Measurements from ENCODE around the gene CLOCK.

The CLOCK gene

DNA sequence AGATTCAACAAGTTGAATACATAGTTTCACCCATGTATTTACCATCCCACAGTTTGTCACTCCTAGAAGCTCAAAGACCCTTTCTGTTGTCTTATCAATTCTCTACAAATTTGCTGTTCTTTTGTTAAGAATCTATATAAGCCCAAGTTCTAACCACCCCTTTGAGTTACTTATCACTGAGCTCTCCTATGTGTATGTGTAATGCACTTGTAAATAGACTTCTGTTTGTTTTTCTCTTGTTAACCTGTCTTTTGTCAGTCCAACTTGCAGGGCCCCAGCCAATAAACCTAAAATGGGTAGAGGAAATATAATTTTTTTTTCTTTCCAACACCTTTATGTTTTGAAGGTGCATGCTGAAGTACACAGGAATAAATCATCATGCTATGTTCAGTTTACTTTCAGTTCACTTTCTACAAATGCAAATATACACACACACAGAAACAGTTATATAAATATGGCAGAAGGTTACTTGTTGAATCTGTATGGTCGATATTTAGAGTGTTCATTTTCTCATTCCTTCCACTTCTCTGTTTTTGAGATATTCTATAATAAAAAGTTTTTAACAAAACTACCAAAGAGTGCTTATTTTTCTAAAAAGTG lies 22.3 kb upstream of the CLOCK start:
- Histone ChIP-seq H3K9ac (ENCODE audit: low read depth, low read length, poor library complexity) (no peak overlapping the region), H4K91ac (ENCODE audit: low read depth, low read length, poor library complexity) (no peak overlapping the region), H3K18ac (ENCODE audit: low read length) (no peak overlapping the region), H3K4ac (ENCODE audit: low read length) (no peak overlapping the region), H3K4me1 (ENCODE audit: control insufficient read depth in 2 of 2, insufficient read depth in 1 of 2, low read depth in 1 of 2, low read length in 2 of 2) (no peaks in the 10 kb centered on the region), H2BK12ac (ENCODE audit: low read length) (no peak overlapping the region), H3K27ac (replicated peaks; ENCODE audit: low read length) (no peak overlapping the region), H2AFZ (ENCODE audit: low read length) (no peak overlapping the region), H3K4me2 (ENCODE audit: insufficient read depth, low read length, poor library complexity, severe bottlenecking) (no peak overlapping the region), H3K14ac (ENCODE audit: low read length) (no peak overlapping the region), H3K79me1 (ENCODE audit: low read depth, low read length) (no peaks in the 10 kb centered on the region), H3K36me3 (replicated peaks in 1 of 2; ENCODE audit: control insufficient read depth in 2 of 2, insufficient read depth in 2 of 2, low read length in 2 of 2) (peaks cover 0 to 12% of the 10 kb centered on the region in 2 donors), H3K4me3 (ENCODE audit: low read length in 2 of 2) (no peak overlapping the region), H2BK15ac (ENCODE audit: low read length) (no peak overlapping the region), H2BK120ac (ENCODE audit: low read depth, low read length) (no peak overlapping the region), H2BK5ac (ENCODE audit: low read length) (no peak overlapping the region), H3K23ac (ENCODE audit: low read depth, low read length, poor library complexity) (no peak overlapping the region), H2AK5ac (ENCODE audit: low read depth, low read length) (no peak overlapping the region), H3K9me3 (replicated peaks in 1 of 2; ENCODE audit: control insufficient read depth in 2 of 2, insufficient read depth in 1 of 2, low read depth in 1 of 2, low read length in 2 of 2) (peaks cover 0 to 8% of the 10 kb centered on the region in 2 donors), H3K27me3 (ENCODE audit: control insufficient read depth in 3 of 3, insufficient read depth in 3 of 3, low read depth in 1 of 3, low read length in 3 of 3) (no peaks in the 10 kb centered on the region), H4K8ac (ENCODE audit: low read depth, low read length) (no peak overlapping the region)
- DNase-seq (ENCODE audit: low spot score), result no peak
- no CpG with 5 or more reads among the region's 1 CpG for WGBS, 2 donors (ENCODE audit: extremely low coverage in 2 of 2, insufficient read length in 2 of 2, insufficient replicate concordance in 1 of 2)

DNA sequence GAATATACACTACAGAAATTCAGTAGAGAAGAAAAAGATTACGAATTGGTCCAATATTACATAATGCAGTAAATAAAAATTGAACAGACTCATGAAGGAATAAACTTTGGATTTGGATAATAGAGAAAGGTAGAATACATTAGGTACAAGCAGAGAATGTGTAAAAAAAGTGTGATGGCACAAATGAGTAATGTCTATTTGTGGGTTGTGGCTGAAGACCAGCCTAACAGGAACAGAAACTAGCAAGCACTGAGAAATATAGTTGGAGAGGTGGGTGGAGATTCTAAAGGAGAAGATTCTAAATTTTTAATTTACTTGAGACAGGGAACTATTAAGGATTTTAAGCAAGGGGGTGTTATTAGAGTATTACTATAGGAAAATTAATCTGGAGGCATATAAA lies 15.2 kb upstream of the CLOCK start:
- no peak overlapping the region for H3K14ac ChIP-seq (ENCODE audit: low read length)
- H3K36me3 ChIP-seq (replicated peaks in 1 of 2; ENCODE audit: control insufficient read depth in 2 of 2, insufficient read depth in 2 of 2, low read length in 2 of 2), result peaks cover 0 to 1% of the 10 kb centered on the region in 2 donors
- no peaks in the 10 kb centered on the region for H3K79me1 ChIP-seq (ENCODE audit: low read depth, low read length)
- no peak overlapping the region for H4K91ac ChIP-seq (ENCODE audit: low read depth, low read length, poor library complexity)
- no peak overlapping the region for H2BK5ac ChIP-seq (ENCODE audit: low read length)
- H2BK12ac ChIP-seq (ENCODE audit: low read length), result no peak overlapping the region
- no peak overlapping the region for H3K4me3 ChIP-seq (ENCODE audit: low read length in 2 of 2)
- H3K4ac ChIP-seq (ENCODE audit: low read length), result no peak overlapping the region
- H2BK15ac ChIP-seq (ENCODE audit: low read length), result no peak overlapping the region
- H2AK5ac ChIP-seq (ENCODE audit: low read depth, low read length), result no peak overlapping the region
- H3K27ac ChIP-seq (replicated peaks; ENCODE audit: low read length), result no peak overlapping the region
- H3K27me3 ChIP-seq (ENCODE audit: control insufficient read depth in 3 of 3, insufficient read depth in 3 of 3, low read depth in 1 of 3, low read length in 3 of 3), result no peaks in the 10 kb centered on the region
- no peak overlapping the region for H2AFZ ChIP-seq (ENCODE audit: low read length)
- no peak overlapping the region for H3K18ac ChIP-seq (ENCODE audit: low read length)
- H3K4me2 ChIP-seq (ENCODE audit: insufficient read depth, low read length, poor library complexity, severe bottlenecking), result no peak overlapping the region
- no peaks in the 10 kb centered on the region for H3K9me3 ChIP-seq (replicated peaks in 1 of 2; ENCODE audit: control insufficient read depth in 2 of 2, insufficient read depth in 1 of 2, low read depth in 1 of 2, low read length in 2 of 2)
- no peak overlapping the region for H2BK120ac ChIP-seq (ENCODE audit: low read depth, low read length)
- DNase-seq (ENCODE audit: low spot score), result no peak
- H3K9ac ChIP-seq (ENCODE audit: low read depth, low read length, poor library complexity), result no peak overlapping the region
- no peaks in the 10 kb centered on the region for H3K4me1 ChIP-seq (ENCODE audit: control insufficient read depth in 2 of 2, insufficient read depth in 1 of 2, low read depth in 1 of 2, low read length in 2 of 2)
- WGBS, 2 donors (ENCODE audit: extremely low coverage in 2 of 2, insufficient read length in 2 of 2, insufficient replicate concordance in 1 of 2), result no CpG with 5 or more reads among the region's 1 CpG
- no peak overlapping the region for H4K8ac ChIP-seq (ENCODE audit: low read depth, low read length)
- H3K23ac ChIP-seq (ENCODE audit: low read depth, low read length, poor library complexity), result no peak overlapping the region

- Histone ChIP-seq H4K91ac (ENCODE audit: low read depth, low read length, poor library complexity) (no peak overlapping the region), H2BK120ac (ENCODE audit: low read depth, low read length) (no peak overlapping the region), H3K14ac (ENCODE audit: low read length) (no peak overlapping the region), H2AK5ac (ENCODE audit: low read depth, low read length) (no peak overlapping the region), H4K8ac (ENCODE audit: low read depth, low read length) (no peak overlapping the region), H3K4ac (ENCODE audit: low read length) (no peak overlapping the region), H2BK12ac (ENCODE audit: low read length) (no peak overlapping the region), H3K18ac (ENCODE audit: low read length) (no peak overlapping the region), H3K4me3 (ENCODE audit: low read length in 2 of 2) (no peak overlapping the region), H3K27me3 (ENCODE audit: control insufficient read depth in 3 of 3, insufficient read depth in 3 of 3, low read depth in 1 of 3, low read length in 3 of 3) (no peaks in the 10 kb centered on the region), H2BK5ac (ENCODE audit: low read length) (no peak overlapping the region), H2AFZ (ENCODE audit: low read length) (no peak overlapping the region), H2BK15ac (ENCODE audit: low read length) (no peak overlapping the region), H3K36me3 (replicated peaks in 1 of 2; ENCODE audit: control insufficient read depth in 2 of 2, insufficient read depth in 2 of 2, low read length in 2 of 2) (no peaks in the 10 kb centered on the region), H3K9me3 (replicated peaks in 1 of 2; ENCODE audit: control insufficient read depth in 2 of 2, insufficient read depth in 1 of 2, low read depth in 1 of 2, low read length in 2 of 2) (no peaks in the 10 kb centered on the region), H3K27ac (replicated peaks; ENCODE audit: low read length) (no peak overlapping the region), H3K4me2 (ENCODE audit: insufficient read depth, low read length, poor library complexity, severe bottlenecking) (no peak overlapping the region), H3K4me1 (ENCODE audit: control insufficient read depth in 2 of 2, insufficient read depth in 1 of 2, low read depth in 1 of 2, low read length in 2 of 2) (no peaks in the 10 kb centered on the region), H3K23ac (ENCODE audit: low read depth, low read length, poor library complexity) (no peak overlapping the region), H3K9ac (ENCODE audit: low read depth, low read length, poor library complexity) (no peak overlapping the region), H3K79me1 (ENCODE audit: low read depth, low read length) (no peaks in the 10 kb centered on the region)
- WGBS, 2 donors (ENCODE audit: extremely low coverage in 2 of 2, insufficient read length in 2 of 2, insufficient replicate concordance in 1 of 2), result no CpG with 5 or more reads among the region's 3 CpGs
- no peak for DNase-seq (ENCODE audit: low spot score)
Measured at GRCh38 chr4:55560096-55560495, 13.4 kb upstream of the CLOCK start.

- no peaks in the 10 kb centered on the region for H3K27me3 ChIP-seq (ENCODE audit: control insufficient read depth in 3 of 3, insufficient read depth in 3 of 3, low read depth in 1 of 3, low read length in 3 of 3)
- H2BK120ac ChIP-seq (ENCODE audit: low read depth, low read length), result no peak overlapping the region
- H3K4me3 ChIP-seq (ENCODE audit: low read length in 2 of 2), result no peak overlapping the region
- no peak overlapping the region for H2BK5ac ChIP-seq (ENCODE audit: low read length)
- DNase-seq (ENCODE audit: low spot score), result no peak
- H3K79me1 ChIP-seq (ENCODE audit: low read depth, low read length), result no peaks in the 10 kb centered on the region
- no peak overlapping the region for H3K18ac ChIP-seq (ENCODE audit: low read length)
- no peak overlapping the region for H3K9ac ChIP-seq (ENCODE audit: low read depth, low read length, poor library complexity)
- H2BK12ac ChIP-seq (ENCODE audit: low read length), result no peak overlapping the region
- H4K91ac ChIP-seq (ENCODE audit: low read depth, low read length, poor library complexity), result no peak overlapping the region
- H3K4me1 ChIP-seq (ENCODE audit: control insufficient read depth in 2 of 2, insufficient read depth in 1 of 2, low read depth in 1 of 2, low read length in 2 of 2), result peaks cover 0 to 4% of the 10 kb centered on the region in 2 donors
- H3K4me2 ChIP-seq (ENCODE audit: insufficient read depth, low read length, poor library complexity, severe bottlenecking), result no peak overlapping the region
- H4K8ac ChIP-seq (ENCODE audit: low read depth, low read length), result no peak overlapping the region
- H3K9me3 ChIP-seq (replicated peaks in 1 of 2; ENCODE audit: control insufficient read depth in 2 of 2, insufficient read depth in 1 of 2, low read depth in 1 of 2, low read length in 2 of 2), result no peaks in the 10 kb centered on the region
- H3K36me3 ChIP-seq (replicated peaks in 1 of 2; ENCODE audit: control insufficient read depth in 2 of 2, insufficient read depth in 2 of 2, low read length in 2 of 2), result no peaks in the 10 kb centered on the region
- H2AFZ ChIP-seq (ENCODE audit: low read length), result no peak overlapping the region
- H2AK5ac ChIP-seq (ENCODE audit: low read depth, low read length), result no peak overlapping the region
- no peak overlapping the region for H3K14ac ChIP-seq (ENCODE audit: low read length)
- H3K23ac ChIP-seq (ENCODE audit: low read depth, low read length, poor library complexity), result no peak overlapping the region
- no peak overlapping the region for H3K4ac ChIP-seq (ENCODE audit: low read length)
- no peak overlapping the region for H3K27ac ChIP-seq (replicated peaks; ENCODE audit: low read length)
- no peak overlapping the region for H2BK15ac ChIP-seq (ENCODE audit: low read length)
- WGBS, 2 donors (ENCODE audit: extremely low coverage in 2 of 2, insufficient read length in 2 of 2, insufficient replicate concordance in 1 of 2), result no CpG with 5 or more reads among the region's 2 CpGs
Measured at GRCh38 chr4:55554453-55555030, 7.8 kb upstream of the CLOCK start.
